ENCODE results near the gene GRAP2. TPM values are rescaled to one million over a fixed set of nuclear protein-coding genes. Genes with fewer than 3 reads are reported as not detected.

GRAP2 gene
- total RNA-seq, 2 experiments from 2014 or later, result 263 to 266 TPM

- POLR2A ChIA-PET, result interaction anchor here (1.3 kb wide), 1 partner anchor 24 kb away, joined by 5 read pairs; no protein-coding TSS in a partner anchor
- Mint-ChIP-seq H3K9me3 (no peaks in the 10 kb centered on the region), H3K27me3 (no peaks in the 10 kb centered on the region), H3K27ac (peak overlapping the region; percentile 83), H3K4me1 (peaks cover 90% of the 10 kb centered on the region), H3K36me3 (peaks cover 76% of the 10 kb centered on the region), H3K4me3 (peak overlapping the region; percentile 56)
- DNase-seq (no peak), ATAC-seq (ENCODE audit: low read depth) (no peak)
Observed at GRCh38 chr22:39956932-39957664, 56.2 kb downstream of the GRAP2 start.

GRCh38 chr22:39958009-39958711, 57.3 kb downstream of the GRAP2 start:
- Mint-ChIP-seq H3K27ac (peak overlapping the region; percentile 59), H3K4me3 (peak overlapping the region; percentile 37), H3K9me3 (no peaks in the 10 kb centered on the region), H3K4me1 (peaks cover 86% of the 10 kb centered on the region), H3K27me3 (no peaks in the 10 kb centered on the region), H3K36me3 (peaks cover 70% of the 10 kb centered on the region)
- ATAC-seq (ENCODE audit: low read depth), result no peak
- POLR2A ChIA-PET, result no interaction called here
- DNase-seq, result no peak

- no peak overlapping the region for H3K4me3 Mint-ChIP-seq
- POLR2A ChIA-PET, result interaction anchor here (0.7 to 2.0 kb wide), 2 partner anchors 9 to 17 kb away, joined by 3 to 7 read pairs; no protein-coding TSS in a partner anchor
- no peak for DNase-seq
- no peak for ATAC-seq (ENCODE audit: low read depth)
- no peaks in the 10 kb centered on the region for H3K27me3 Mint-ChIP-seq
- no peaks in the 10 kb centered on the region for H3K9me3 Mint-ChIP-seq
- peaks cover 66% of the 10 kb centered on the region for H3K36me3 Mint-ChIP-seq
- peaks cover 82% of the 10 kb centered on the region for H3K4me1 Mint-ChIP-seq
- peak overlapping the region; percentile 90 for H3K27ac Mint-ChIP-seq
Observed at GRCh38 chr22:39958949-39959639, 58.2 kb downstream of the GRAP2 start.

GRCh38 chr22:39959640-39960447, 59.0 kb downstream of the GRAP2 start, which contains the start of gene TMA7B:
TSS of gene TMA7B (plus strand) at chr22:39960397. CDS start at chr22:39964375, 3,978 bp downstream.
- Mint-ChIP-seq H3K36me3 (peaks cover 68% of the 10 kb centered on the region), H3K27ac (peak within 1 kb of the TSS; percentile 90), H3K4me3 (peak within 1 kb of the TSS; percentile 80), H3K27me3 (no peaks in the 10 kb centered on the region), H3K4me1 (peaks cover 78% of the 10 kb centered on the region), H3K9me3 (no peaks in the 10 kb centered on the region)
- peak; percentile 59 for DNase-seq
- peak; percentile 65 for ATAC-seq (ENCODE audit: low read depth)
- POLR2A ChIA-PET, result interaction anchor here (0.6 to 2.0 kb wide), 3 partner anchors 9 to 48 kb away, joined by 3 to 7 read pairs (median 3); no protein-coding TSS in a partner anchor

- peak overlapping the region; percentile 90 for H3K27ac Mint-ChIP-seq
- POLR2A ChIA-PET, result interaction anchor here (0.6 to 1.8 kb wide), 7 partner anchors 12 to 49 kb away, joined by 3 to 6 read pairs (median 3); no protein-coding TSS in a partner anchor
- DNase-seq (peak; percentile 62), ATAC-seq (ENCODE audit: low read depth) (peak; percentile 93)
- H3K9me3 Mint-ChIP-seq, result no peaks in the 10 kb centered on the region
- H3K4me1 Mint-ChIP-seq, result peaks cover 70% of the 10 kb centered on the region
- H3K4me3 Mint-ChIP-seq, result peak overlapping the region; percentile 80
- H3K27me3 Mint-ChIP-seq, result no peaks in the 10 kb centered on the region
- H3K36me3 Mint-ChIP-seq, result peaks cover 70% of the 10 kb centered on the region
Observed at GRCh38 chr22:39960791-39961746, 60.2 kb downstream of the GRAP2 start.

GRCh38 chr22:39962071-39962470, 61.2 kb downstream of the GRAP2 start:
- H3K36me3 Mint-ChIP-seq, result peaks cover 72% of the 10 kb centered on the region
- H3K27me3 Mint-ChIP-seq, result no peaks in the 10 kb centered on the region
- ATAC-seq (ENCODE audit: low read depth) (no peak), DNase-seq (no peak)
- peak overlapping the region; percentile 90 for H3K27ac Mint-ChIP-seq
- POLR2A ChIA-PET, result interaction anchor here (0.8 to 1.8 kb wide), 5 partner anchors 11 to 48 kb away, joined by 3 to 6 read pairs (median 3); no protein-coding TSS in a partner anchor
- peaks cover 64% of the 10 kb centered on the region for H3K4me1 Mint-ChIP-seq
- H3K9me3 Mint-ChIP-seq, result no peaks in the 10 kb centered on the region
- peak overlapping the region; percentile 80 for H3K4me3 Mint-ChIP-seq

- Mint-ChIP-seq H3K27ac (no peak overlapping the region), H3K9me3 (no peaks in the 10 kb centered on the region), H3K27me3 (no peaks in the 10 kb centered on the region), H3K4me3 (no peak overlapping the region), H3K36me3 (peaks cover 69% of the 10 kb centered on the region), H3K4me1 (peaks cover 34% of the 10 kb centered on the region)
- DNase-seq, result no peak
- no peak for ATAC-seq (ENCODE audit: low read depth)
- POLR2A ChIA-PET, result no interaction called here
Observed at GRCh38 chr22:39965748-39966147, 64.9 kb downstream of the GRAP2 start.

GRCh38 chr22:39966470-39966869, 65.6 kb downstream of the GRAP2 start:
- POLR2A ChIA-PET, result no interaction called here

GRCh38 chr22:39967103-39967829, 66.4 kb downstream of the GRAP2 start:
- H3K27ac Mint-ChIP-seq, result no peak overlapping the region
- DNase-seq (no peak), ATAC-seq (ENCODE audit: low read depth) (no peak)
- POLR2A ChIA-PET, result no interaction called here
- peaks cover 24% of the 10 kb centered on the region for H3K4me1 Mint-ChIP-seq
- no peaks in the 10 kb centered on the region for H3K27me3 Mint-ChIP-seq
- no peak overlapping the region for H3K4me3 Mint-ChIP-seq
- no peaks in the 10 kb centered on the region for H3K9me3 Mint-ChIP-seq
- H3K36me3 Mint-ChIP-seq, result peaks cover 71% of the 10 kb centered on the region

More at GRCh38 chr22:39966470-39966869, 65.6 kb downstream of the GRAP2 start:
- no peaks in the 10 kb centered on the region for H3K27me3 Mint-ChIP-seq
- H3K27ac Mint-ChIP-seq, result no peak overlapping the region
- peaks cover 71% of the 10 kb centered on the region for H3K36me3 Mint-ChIP-seq
- no peak overlapping the region for H3K4me3 Mint-ChIP-seq
- no peak for DNase-seq
- H3K9me3 Mint-ChIP-seq, result no peaks in the 10 kb centered on the region
- peaks cover 28% of the 10 kb centered on the region for H3K4me1 Mint-ChIP-seq
- no peak for ATAC-seq (ENCODE audit: low read depth)

GRCh38 chr22:39967996-39968972, 67.4 kb downstream of the GRAP2 start:
- peaks cover 20% of the 10 kb centered on the region for H3K4me1 Mint-ChIP-seq
- H3K27ac Mint-ChIP-seq, result peak overlapping the region; percentile 53
- DNase-seq, result no peak
- H3K9me3 Mint-ChIP-seq, result no peaks in the 10 kb centered on the region
- H3K27me3 Mint-ChIP-seq, result no peaks in the 10 kb centered on the region
- ATAC-seq (ENCODE audit: low read depth), result no peak
- peaks cover 76% of the 10 kb centered on the region for H3K36me3 Mint-ChIP-seq
- H3K4me3 Mint-ChIP-seq, result no peak overlapping the region
- POLR2A ChIA-PET, result no interaction called here

All from activated naive CD8-positive, alpha-beta T cell treated with anti-CD3 and anti-CD28 coated beads, Interleukin-2, amount 10 ng/mL, durations not matched to agents 7 days and 5 days (primary cell).